GM12801 (cell line): ENCODE data around the gene GLYAT.

Source experiments
- TF ChIP-seq, protein P1 (sequence below): IDR thresholded peaks from one replicate; pipeline ENCODE4 v1.5.1; 2011; ENCODE audit warnings: control low read depth; ENCODE audit not compliant: insufficient read length; ENCODE audit errors: extremely low read depth

Gene GLYAT

DNA sequence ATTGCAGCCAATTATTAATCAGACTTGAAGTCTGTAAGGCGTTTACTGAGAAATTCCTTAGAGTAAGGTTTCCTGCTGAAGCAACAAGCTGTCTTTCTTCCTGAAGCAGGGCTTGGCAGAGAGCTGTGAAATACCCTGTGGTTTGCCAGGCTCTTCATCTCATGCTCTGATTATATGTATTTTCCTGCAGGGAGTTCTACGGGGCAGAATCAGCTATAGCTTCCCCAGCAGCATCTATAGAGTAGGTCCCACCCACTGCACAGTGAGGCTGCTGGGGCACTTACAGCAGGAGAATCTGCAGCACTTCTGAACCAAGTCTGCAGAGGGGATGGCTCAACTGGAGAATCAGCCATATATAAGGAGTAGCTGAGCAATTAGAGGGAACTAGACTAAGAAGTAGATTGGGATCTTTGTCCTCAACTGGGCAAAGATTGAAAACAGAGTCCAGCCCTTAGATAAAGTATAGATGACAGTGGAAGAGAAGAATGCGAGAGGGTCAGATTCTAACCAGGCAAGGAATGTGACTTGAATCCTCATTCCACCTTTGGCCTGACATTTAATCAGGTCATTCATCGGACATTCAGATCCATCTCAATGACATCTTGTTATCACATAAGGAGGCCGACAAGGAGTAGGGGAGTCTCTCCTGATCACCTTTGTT is 71.7 kb downstream of the GLYAT start:
- TF ChIP-seq, protein P1, sequence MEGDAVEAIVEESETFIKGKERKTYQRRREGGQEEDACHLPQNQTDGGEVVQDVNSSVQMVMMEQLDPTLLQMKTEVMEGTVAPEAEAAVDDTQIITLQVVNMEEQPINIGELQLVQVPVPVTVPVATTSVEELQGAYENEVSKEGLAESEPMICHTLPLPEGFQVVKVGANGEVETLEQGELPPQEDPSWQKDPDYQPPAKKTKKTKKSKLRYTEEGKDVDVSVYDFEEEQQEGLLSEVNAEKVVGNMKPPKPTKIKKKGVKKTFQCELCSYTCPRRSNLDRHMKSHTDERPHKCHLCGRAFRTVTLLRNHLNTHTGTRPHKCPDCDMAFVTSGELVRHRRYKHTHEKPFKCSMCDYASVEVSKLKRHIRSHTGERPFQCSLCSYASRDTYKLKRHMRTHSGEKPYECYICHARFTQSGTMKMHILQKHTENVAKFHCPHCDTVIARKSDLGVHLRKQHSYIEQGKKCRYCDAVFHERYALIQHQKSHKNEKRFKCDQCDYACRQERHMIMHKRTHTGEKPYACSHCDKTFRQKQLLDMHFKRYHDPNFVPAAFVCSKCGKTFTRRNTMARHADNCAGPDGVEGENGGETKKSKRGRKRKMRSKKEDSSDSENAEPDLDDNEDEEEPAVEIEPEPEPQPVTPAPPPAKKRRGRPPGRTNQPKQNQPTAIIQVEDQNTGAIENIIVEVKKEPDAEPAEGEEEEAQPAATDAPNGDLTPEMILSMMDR: no peak

DNA sequence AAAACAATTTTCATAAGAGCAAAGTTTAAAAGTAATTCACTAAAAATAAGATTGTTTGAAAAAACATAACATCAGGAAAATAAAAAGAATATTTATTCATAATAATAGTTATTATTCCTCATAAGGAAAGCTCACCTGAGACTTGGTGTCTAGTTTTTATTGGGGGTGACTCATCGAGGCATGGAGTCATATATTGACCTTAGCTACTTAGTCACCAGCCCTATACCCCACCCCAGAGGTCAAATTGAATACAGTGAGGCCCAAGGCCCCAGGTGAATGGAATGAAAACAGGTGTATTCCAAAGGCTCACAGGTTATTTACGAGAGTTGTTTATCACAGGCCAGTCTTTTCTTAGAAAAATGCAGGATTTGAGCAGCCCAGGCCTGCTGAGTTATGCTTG is 72.3 kb downstream of the GLYAT start:
- TF ChIP-seq, protein P1: no peak
